ENCODE measurements around the gene MEGF6. TPM values are rescaled to one million over a fixed set of nuclear protein-coding genes. Genes with fewer than 3 reads are reported as not detected.

MEGF6 gene
- total RNA-seq, 1 donor from 2014 or later = 57.1 TPM

DNA sequence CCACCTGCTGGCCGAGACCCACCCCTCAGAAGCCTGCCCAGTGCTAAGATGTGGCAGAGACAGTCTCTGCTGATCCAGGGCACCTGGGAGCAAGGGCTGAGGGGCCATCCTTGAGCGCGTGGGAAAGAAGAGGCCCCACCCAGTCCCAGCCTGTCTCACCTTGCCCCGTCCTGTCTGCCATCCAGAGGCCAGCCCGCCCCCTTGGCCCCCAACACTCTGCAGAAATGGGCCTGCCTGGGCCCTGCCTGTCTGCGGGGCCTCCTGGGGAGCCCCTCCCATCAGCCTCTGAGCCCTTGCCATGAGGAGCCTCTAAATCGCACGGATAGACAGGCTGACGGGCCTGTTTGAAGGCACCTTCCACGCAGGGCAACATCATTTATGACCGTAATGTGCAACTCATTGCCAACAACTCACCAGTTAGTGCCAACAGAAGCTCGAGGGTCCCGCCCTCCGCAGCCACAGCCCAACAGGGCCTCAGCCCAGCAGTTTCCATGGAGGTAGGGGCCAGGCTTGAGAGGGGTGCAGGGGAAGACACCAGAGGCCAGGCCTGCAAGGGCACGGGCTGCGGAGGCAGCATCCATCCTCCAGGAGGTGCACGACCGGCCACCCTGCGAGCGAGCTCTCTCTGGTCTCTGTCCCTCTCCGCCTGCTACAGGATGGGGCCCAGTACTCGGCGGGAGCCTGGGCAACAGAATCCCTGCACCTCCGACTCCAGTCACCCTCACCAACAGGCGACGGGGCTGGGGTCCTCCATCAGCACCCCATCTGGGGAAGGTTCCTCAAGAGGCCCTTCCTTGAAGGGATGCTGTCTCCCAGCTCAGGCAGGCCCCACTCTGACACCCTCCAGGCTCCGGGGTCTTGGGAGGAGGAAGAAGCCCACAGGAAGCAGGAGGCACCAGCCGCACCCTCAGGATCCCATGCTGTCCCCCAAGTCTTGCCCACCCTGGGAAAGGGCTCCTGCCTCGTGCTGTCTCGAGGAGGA, 78.0 kb downstream of the MEGF6 start:
- Histone ChIP-seq H3K4me3 (no peak overlapping the region), H3K9me3 (no peaks in the 10 kb centered on the region), H3K36me3 (no peaks in the 10 kb centered on the region), H3K27me3 (ENCODE audit: low read depth) (no peaks in the 10 kb centered on the region), H3K27ac (no peak overlapping the region), H3K4me1 (peaks cover 36% of the 10 kb centered on the region)
- DNase-seq (no peak), ATAC-seq (no peak)
- intact Hi-C loops (cut with DNase I) = no loop called here
- TF ChIP-seq, protein P1, sequence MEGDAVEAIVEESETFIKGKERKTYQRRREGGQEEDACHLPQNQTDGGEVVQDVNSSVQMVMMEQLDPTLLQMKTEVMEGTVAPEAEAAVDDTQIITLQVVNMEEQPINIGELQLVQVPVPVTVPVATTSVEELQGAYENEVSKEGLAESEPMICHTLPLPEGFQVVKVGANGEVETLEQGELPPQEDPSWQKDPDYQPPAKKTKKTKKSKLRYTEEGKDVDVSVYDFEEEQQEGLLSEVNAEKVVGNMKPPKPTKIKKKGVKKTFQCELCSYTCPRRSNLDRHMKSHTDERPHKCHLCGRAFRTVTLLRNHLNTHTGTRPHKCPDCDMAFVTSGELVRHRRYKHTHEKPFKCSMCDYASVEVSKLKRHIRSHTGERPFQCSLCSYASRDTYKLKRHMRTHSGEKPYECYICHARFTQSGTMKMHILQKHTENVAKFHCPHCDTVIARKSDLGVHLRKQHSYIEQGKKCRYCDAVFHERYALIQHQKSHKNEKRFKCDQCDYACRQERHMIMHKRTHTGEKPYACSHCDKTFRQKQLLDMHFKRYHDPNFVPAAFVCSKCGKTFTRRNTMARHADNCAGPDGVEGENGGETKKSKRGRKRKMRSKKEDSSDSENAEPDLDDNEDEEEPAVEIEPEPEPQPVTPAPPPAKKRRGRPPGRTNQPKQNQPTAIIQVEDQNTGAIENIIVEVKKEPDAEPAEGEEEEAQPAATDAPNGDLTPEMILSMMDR (IDR thresholded peaks at IDR 0.05) = no peak

- peak overlapping the region; percentile 80 for H3K4me3 ChIP-seq
- intact Hi-C loops (cut with DNase I) = no loop called here
- DNase-seq (no peak), ATAC-seq (peak in 1 of 2 donors; percentile 3)
- H3K27me3 ChIP-seq (ENCODE audit: low read depth) = no peaks in the 10 kb centered on the region
- no peaks in the 10 kb centered on the region for H3K36me3 ChIP-seq
- H3K27ac ChIP-seq = peak overlapping the region; percentile 82
- no peaks in the 10 kb centered on the region for H3K9me3 ChIP-seq
- TF ChIP-seq, protein P1 (IDR thresholded peaks at IDR 0.05) = no peak
- H3K4me1 ChIP-seq = peaks cover 29% of the 10 kb centered on the region
These were observed 79.4 kb downstream of the MEGF6 start for GRCh38 chr1:3531928-3532327.

DNA sequence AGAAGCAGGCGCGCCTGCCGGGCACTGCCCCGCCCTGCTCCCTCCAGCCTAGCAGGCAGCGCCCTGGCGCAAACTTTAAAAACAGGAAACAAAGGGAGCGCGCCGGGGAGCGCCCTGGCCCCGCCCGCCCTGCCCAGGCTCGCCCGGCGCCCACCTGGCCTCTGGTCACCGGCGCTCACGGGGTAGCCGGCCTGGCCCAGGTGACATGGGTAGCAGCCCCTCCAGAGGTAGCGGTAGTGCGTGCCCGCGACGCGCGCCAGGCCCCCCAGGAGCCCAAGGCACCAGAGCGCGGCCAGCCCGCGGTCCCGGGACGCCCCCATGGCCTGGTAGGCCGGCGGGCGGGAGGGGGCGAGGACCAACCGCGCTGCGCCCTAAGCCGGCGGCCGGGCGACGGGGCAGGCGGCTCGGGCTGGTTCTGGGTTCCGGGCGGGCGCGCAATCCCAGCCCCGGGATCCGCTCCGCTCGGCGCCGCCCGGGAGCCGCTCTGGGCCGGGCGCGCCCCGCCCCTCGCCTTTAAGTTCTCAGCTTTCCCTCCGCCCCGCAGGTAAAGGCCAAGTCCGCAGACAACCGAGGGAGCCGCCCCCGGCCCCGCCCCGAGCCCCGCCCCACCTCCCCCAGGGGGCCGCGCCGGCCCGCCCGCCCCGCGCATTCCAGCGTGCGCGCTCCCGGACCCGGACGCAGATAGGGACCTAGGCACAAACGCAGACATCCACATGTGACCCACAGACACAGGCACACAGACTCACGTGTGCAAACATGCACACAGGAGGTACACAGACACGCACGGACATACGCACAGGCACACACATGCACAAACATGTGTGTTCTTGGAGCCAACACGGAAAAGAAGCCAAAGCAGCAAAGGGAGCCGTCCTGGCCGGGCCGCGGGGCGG, 80.1 kb downstream of the MEGF6 start:
- intact Hi-C loops (cut with DNase I) = no loop called here
- Histone ChIP-seq H3K36me3 (no peaks in the 10 kb centered on the region), H3K27ac (peak overlapping the region; percentile 82), H3K4me3 (peak overlapping the region; percentile 80), H3K4me1 (peaks cover 25% of the 10 kb centered on the region), H3K9me3 (no peaks in the 10 kb centered on the region), H3K27me3 (ENCODE audit: low read depth) (no peaks in the 10 kb centered on the region)
- peak; percentile 87 for DNase-seq
- peak; percentile 85 to 92 for ATAC-seq
- TF ChIP-seq, protein P1 (IDR thresholded peaks at IDR 0.05) = no peak

DNA sequence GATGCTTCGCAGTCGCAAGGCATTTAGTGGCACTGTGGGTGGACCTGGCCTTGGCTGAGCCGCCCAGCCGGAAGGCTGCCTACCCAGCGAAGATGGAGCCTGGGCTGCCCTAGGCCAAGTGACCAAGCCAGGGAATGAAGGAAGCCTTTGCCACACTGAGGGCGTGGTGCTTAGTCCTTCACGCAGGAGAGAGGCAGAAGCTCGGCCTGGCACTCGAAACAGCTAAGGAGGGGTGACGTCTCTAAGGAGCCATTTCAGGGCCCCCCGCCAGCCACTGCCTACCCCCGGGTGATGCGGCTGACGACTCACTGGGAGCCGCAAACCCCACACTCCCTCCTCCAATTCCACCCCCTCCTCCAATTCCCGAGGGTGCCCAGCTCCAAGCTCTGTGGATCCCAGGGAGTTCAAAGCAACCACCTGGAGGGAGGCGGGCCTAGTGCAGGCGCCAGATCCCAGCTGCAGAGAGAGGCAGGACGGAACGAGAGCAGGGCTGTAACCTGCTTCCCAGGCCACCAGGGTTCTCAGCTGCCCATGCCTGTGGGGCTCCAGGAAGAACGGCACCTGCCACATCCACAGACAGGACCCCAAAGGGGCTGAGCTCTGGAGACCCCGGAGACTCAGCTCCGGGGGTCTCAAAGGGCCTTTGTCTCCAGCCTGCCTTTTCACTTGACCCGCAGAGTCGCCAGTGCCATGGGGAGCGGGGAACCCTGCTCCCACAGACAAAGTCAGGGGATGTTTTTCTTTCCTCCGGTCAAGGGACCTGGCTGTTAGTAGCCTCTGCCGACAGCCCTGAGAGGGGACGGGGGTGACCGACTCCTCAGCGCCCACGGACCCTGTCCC, 81.0 kb downstream of the MEGF6 start:
- H3K9me3 ChIP-seq = no peaks in the 10 kb centered on the region
- no peaks in the 10 kb centered on the region for H3K36me3 ChIP-seq
- peak overlapping the region; percentile 80 for H3K4me3 ChIP-seq
- intact Hi-C loops (cut with DNase I) = no loop called here
- no peaks in the 10 kb centered on the region for H3K27me3 ChIP-seq (ENCODE audit: low read depth)
- peaks cover 25% of the 10 kb centered on the region for H3K4me1 ChIP-seq
- peak overlapping the region; percentile 82 for H3K27ac ChIP-seq
- DNase-seq (no peak), ATAC-seq (peak; percentile 14 to 45)
- TF ChIP-seq, protein P1 (IDR thresholded peaks at IDR 0.05) = peak; percentile 16

Data from lower lobe of right lung (tissue), 2 donors.